ENCODE measurements around the gene SMYD4. TPM values are rescaled to one million over a fixed set of nuclear protein-coding genes. Genes with fewer than 3 reads are reported as not detected.
A peak's percentile ranks its signal among the peaks of the same experiment; 100 is the strongest.

SMYD4 gene
- total RNA-seq, 1 donor from 2014 or later: 7.6 TPM

DNA sequence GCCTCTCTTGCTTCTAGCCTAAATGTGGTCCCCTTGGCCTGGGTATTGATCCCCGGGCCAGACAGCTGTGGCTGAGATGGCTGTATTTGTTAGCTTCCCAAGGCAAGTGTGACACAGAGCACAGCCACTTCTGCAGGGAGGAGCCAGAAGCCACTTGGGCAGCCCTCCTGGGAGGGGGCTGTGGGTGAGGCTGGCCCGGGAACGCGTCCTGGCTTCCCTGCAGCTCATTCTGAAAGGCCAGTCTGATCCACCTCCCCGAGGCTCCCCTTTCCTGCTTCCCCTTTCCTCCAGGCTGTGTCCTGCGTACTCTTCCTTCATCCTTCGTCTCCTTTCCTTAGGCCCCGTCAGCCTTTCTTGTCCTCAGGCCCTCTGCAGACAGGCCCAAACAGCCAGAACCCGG is 79.1 kb downstream of the SMYD4 start:
- DNase-seq (ENCODE audit: low spot score in 2 of 2): no peak
- TF ChIP-seq, protein P1, sequence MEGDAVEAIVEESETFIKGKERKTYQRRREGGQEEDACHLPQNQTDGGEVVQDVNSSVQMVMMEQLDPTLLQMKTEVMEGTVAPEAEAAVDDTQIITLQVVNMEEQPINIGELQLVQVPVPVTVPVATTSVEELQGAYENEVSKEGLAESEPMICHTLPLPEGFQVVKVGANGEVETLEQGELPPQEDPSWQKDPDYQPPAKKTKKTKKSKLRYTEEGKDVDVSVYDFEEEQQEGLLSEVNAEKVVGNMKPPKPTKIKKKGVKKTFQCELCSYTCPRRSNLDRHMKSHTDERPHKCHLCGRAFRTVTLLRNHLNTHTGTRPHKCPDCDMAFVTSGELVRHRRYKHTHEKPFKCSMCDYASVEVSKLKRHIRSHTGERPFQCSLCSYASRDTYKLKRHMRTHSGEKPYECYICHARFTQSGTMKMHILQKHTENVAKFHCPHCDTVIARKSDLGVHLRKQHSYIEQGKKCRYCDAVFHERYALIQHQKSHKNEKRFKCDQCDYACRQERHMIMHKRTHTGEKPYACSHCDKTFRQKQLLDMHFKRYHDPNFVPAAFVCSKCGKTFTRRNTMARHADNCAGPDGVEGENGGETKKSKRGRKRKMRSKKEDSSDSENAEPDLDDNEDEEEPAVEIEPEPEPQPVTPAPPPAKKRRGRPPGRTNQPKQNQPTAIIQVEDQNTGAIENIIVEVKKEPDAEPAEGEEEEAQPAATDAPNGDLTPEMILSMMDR (IDR thresholded peaks at IDR 0.05): no peak
- no peaks in the 10 kb centered on the region for H3K4me1 ChIP-seq
- intact Hi-C loops (cut with DNase I): no loop called here
- no peak overlapping the region for H3K4me3 ChIP-seq
- no peaks in the 10 kb centered on the region for H3K9me3 ChIP-seq
- H3K27me3 ChIP-seq: no peaks in the 10 kb centered on the region
- H3K36me3 ChIP-seq: no peaks in the 10 kb centered on the region
- no peak overlapping the region for H3K27ac ChIP-seq

GRCh38 chr17:1746975-1747543 is 82.6 kb downstream of the SMYD4 start:
- Histone ChIP-seq H3K4me3 (no peak overlapping the region), H3K9me3 (no peaks in the 10 kb centered on the region), H3K27ac (peak overlapping the region in 1 of 2 donors; percentile 59), H3K27me3 (no peaks in the 10 kb centered on the region), H3K4me1 (no peaks in the 10 kb centered on the region), H3K36me3 (no peaks in the 10 kb centered on the region)
- no peak for DNase-seq (ENCODE audit: low spot score in 2 of 2)
- TF ChIP-seq, protein P1 (IDR thresholded peaks at IDR 0.05): no peak
- intact Hi-C loops (cut with DNase I): no loop called here

GRCh38 chr17:1745513-1746020 is 84.1 kb downstream of the SMYD4 start:
- H3K4me3 ChIP-seq: no peak overlapping the region
- H3K4me1 ChIP-seq: no peaks in the 10 kb centered on the region
- no peaks in the 10 kb centered on the region for H3K27me3 ChIP-seq
- TF ChIP-seq, protein P1 (IDR thresholded peaks at IDR 0.05): no peak
- no peaks in the 10 kb centered on the region for H3K36me3 ChIP-seq
- H3K27ac ChIP-seq: no peak overlapping the region
- no peaks in the 10 kb centered on the region for H3K9me3 ChIP-seq
- intact Hi-C loops (cut with DNase I): no loop called here
- DNase-seq (ENCODE audit: low spot score in 2 of 2): no peak

DNA sequence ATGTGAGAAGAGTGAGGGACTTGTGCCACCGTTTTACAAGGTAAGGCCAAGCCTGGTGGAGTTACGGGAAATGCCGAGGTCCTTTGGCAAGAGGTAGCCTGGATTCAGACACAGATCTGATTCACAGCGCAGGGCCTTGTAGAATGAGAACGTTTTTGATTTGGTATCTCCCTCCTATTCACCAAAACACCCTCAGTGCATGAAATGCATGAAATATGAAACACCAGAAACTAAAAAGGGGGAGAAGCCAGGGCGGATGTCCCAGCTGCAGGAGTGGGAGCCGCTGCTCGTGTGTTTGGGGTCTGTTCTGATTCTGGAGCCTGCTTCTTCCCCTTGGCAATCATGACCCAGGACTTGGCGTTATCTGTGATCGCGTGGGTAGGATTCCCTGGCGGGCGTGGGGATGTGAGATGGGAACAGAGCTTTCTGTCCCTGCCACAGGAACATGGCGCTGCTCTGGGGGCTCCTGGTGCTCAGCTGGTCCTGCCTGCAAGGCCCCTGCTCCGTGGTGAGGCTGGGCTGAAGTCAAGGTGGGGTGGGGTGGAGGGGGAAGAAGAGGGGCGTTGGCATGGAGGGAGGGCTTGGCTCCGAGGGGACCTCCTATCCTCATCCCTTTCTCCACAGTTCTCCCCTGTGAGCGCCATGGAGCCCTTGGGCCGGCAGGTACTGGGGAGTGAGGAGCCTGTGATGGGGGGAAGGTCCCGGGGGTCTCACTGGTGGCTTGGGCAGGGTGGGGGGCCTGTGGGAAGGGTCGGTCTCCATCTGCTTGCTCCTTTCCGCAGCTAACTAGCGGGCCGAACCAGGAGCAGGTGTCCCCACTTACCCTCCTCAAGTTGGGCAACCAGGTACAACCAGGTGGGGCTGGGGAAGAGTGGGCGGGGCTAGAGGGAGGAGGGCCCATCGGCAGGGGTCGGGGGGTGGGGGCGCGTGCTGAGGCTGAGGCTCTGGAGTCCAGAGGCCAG is 84.9 kb downstream of the SMYD4 start:
- Histone ChIP-seq H3K4me1 (no peaks in the 10 kb centered on the region), H3K27me3 (no peaks in the 10 kb centered on the region), H3K4me3 (no peak overlapping the region), H3K36me3 (no peaks in the 10 kb centered on the region), H3K27ac (peak overlapping the region in 1 of 2 donors; percentile 25), H3K9me3 (no peaks in the 10 kb centered on the region)
- intact Hi-C loops (cut with DNase I): no loop called here
- DNase-seq (ENCODE audit: low spot score in 2 of 2): no peak
- TF ChIP-seq, protein P1 (IDR thresholded peaks at IDR 0.05): no peak

GRCh38 chr17:1743088-1743439 is 86.6 kb downstream of the SMYD4 start:
- peaks cover under 1 to 3% of the 10 kb centered on the region in 2 donors for H3K36me3 ChIP-seq
- no peak overlapping the region for H3K4me3 ChIP-seq
- no peak overlapping the region for H3K27ac ChIP-seq
- no peaks in the 10 kb centered on the region for H3K27me3 ChIP-seq
- intact Hi-C loops (cut with DNase I): no loop called here
- TF ChIP-seq, protein P1 (IDR thresholded peaks at IDR 0.05): no peak
- DNase-seq (ENCODE audit: low spot score in 2 of 2): no peak
- no peaks in the 10 kb centered on the region for H3K9me3 ChIP-seq
- H3K4me1 ChIP-seq: no peaks in the 10 kb centered on the region

All from ascending aorta (tissue), 2 donors.